GM18499 (cell line): Measurements from ENCODE around the gene CENPE.

Experiments
- ATAC-seq: cut with Tn5 transposase; IDR thresholded peaks from one replicate; pipeline ENCODE4 v1.9.1; 2021; ENCODE audit warnings: moderate number of reproducible peaks; ENCODE audit not compliant: insufficient read depth, unreplicated experiment

The CENPE gene

GRCh38 chr4:103085555-103086196 is 112.5 kb downstream of the CENPE start:
- no peak for ATAC-seq

- no peak for ATAC-seq
Measured at GRCh38 chr4:103079621-103080020, 118.5 kb downstream of the CENPE start.

GRCh38 chr4:103076747-103077347 is 121.3 kb downstream of the CENPE start, which contains the start of gene SLC9B2:
Gene SLC9B2, minus strand, starts transcription at chr4:103076761. Its CDS starts 9,211 bp downstream, at chr4:103067550.
- ATAC-seq = peak; percentile 28

- ATAC-seq = peak; percentile 25
Measured at GRCh38 chr4:103075894-103076746, 122.0 kb downstream of the CENPE start.

GRCh38 chr4:103075435-103075893 is 122.7 kb downstream of the CENPE start:
- ATAC-seq = no peak

- ATAC-seq = peak; percentile 34
Measured at GRCh38 chr4:103074744-103075434, 123.3 kb downstream of the CENPE start.

GRCh38 chr4:103073792-103074438 is 124.2 kb downstream of the CENPE start:
- ATAC-seq = no peak

- ATAC-seq = no peak
Measured at GRCh38 chr4:103067841-103068547, 130.1 kb downstream of the CENPE start.

GRCh38 chr4:103060453-103061148 is 137.5 kb downstream of the CENPE start:
- ATAC-seq = no peak
